H9 (cell line): ENCODE results near the gene CDH7. TPM values are rescaled to one million over a fixed set of nuclear protein-coding genes. Genes with fewer than 3 reads are reported as not detected.

ENCODE experiments used
- DNase-seq: peaks from one replicate; pipeline ENCODE4 v3.0.0-alpha.2; 2017
- H2AFZ ChIP-seq: one replicate; pipeline ENCODE4 v1.6.1; 2013; ENCODE audit warnings: mild to moderate bottlenecking, low read length, control low read depth, moderate library complexity
- H2AK5ac ChIP-seq: 2 replicates; pipeline ENCODE4 v1.6.1; 2013; ENCODE audit warnings: low read length, control low read depth, mixed read lengths; ENCODE audit not compliant: insufficient read length
- H2BK120ac ChIP-seq: one replicate; pipeline ENCODE4 v1.6.1; 2013; ENCODE audit warnings: low read depth, mild to moderate bottlenecking, low read length, control low read depth, inconsistent platforms; ENCODE audit not compliant: poor library complexity, severe bottlenecking
- H2BK12ac ChIP-seq: 2 replicates; pipeline ENCODE4 v1.6.1; 2013; ENCODE audit warnings: low read length, control low read depth, mixed read lengths, low read depth; ENCODE audit not compliant: insufficient read length
- H2BK15ac ChIP-seq: 2 replicates; pipeline ENCODE4 v1.6.1; 2013; ENCODE audit warnings: low read depth, low read length, control low read depth
- H2BK20ac ChIP-seq: one replicate; pipeline ENCODE4 v1.6.1; 2013; ENCODE audit warnings: low read depth, mild to moderate bottlenecking, low read length, control low read depth, inconsistent platforms; ENCODE audit not compliant: poor library complexity, severe bottlenecking
- H2BK5ac ChIP-seq: 2 replicates; pipeline ENCODE4 v1.6.1; 2013; ENCODE audit warnings: low read length, control low read depth, mixed read lengths; ENCODE audit not compliant: insufficient read length
- H3K14ac ChIP-seq: 2 replicates; pipeline ENCODE4 v1.6.1; 2013; ENCODE audit warnings: low read length, control low read depth; ENCODE audit not compliant: insufficient read depth
- H3K18ac ChIP-seq: 2 replicates; pipeline ENCODE4 v1.6.1; 2013; ENCODE audit warnings: low read depth, mild to moderate bottlenecking, mixed read lengths, low read length, control low read depth; ENCODE audit not compliant: insufficient read length
- H3K23ac ChIP-seq: 2 replicates; pipeline ENCODE4 v1.6.1; 2013; ENCODE audit warnings: low read length, control low read depth, mixed read lengths, low read depth; ENCODE audit not compliant: insufficient read length
- H3K23me2 ChIP-seq: 2 replicates; pipeline ENCODE4 v1.6.1; 2013; ENCODE audit warnings: low read depth, mild to moderate bottlenecking, mixed read lengths, low read length, control low read depth; ENCODE audit not compliant: insufficient read length, poor library complexity, severe bottlenecking
- H3K27ac ChIP-seq: 2 replicates; pipeline ENCODE4 v1.5.1; 2013; ENCODE audit warnings: low read length, control low read depth, mixed read lengths, low read depth; ENCODE audit not compliant: insufficient read length
- H3K27me3 ChIP-seq: 2 replicates; pipeline ENCODE4 v1.6.1; 2013; ENCODE audit warnings: low read length, control low read depth, inconsistent platforms; ENCODE audit not compliant: insufficient read depth
- H3K4ac ChIP-seq: 2 replicates; pipeline ENCODE4 v1.6.1; 2013; ENCODE audit warnings: low read depth, mild to moderate bottlenecking, control low read depth, inconsistent platforms, low read length, moderate library complexity
- H3K4me1 ChIP-seq: 2 replicates; pipeline ENCODE4 v1.6.1; 2013; ENCODE audit warnings: low read length, control low read depth, inconsistent platforms; ENCODE audit not compliant: insufficient read depth
- H3K4me2 ChIP-seq: 2 replicates; pipeline ENCODE4 v1.6.1; 2013; ENCODE audit warnings: low read length, control low read depth, mixed read lengths; ENCODE audit not compliant: insufficient read length, insufficient read depth
- H3K56ac ChIP-seq: 2 replicates; pipeline ENCODE4 v1.6.1; 2013; ENCODE audit warnings: low read depth, mild to moderate bottlenecking, mixed read lengths, low read length, control low read depth; ENCODE audit not compliant: insufficient read length
- H3K79me1 ChIP-seq: 2 replicates; pipeline ENCODE4 v1.6.1; 2013; ENCODE audit warnings: low read depth, mild to moderate bottlenecking, moderate library complexity, low read length, control low read depth, inconsistent platforms; ENCODE audit not compliant: insufficient read depth, poor library complexity, severe bottlenecking
- H3K79me2 ChIP-seq: 2 replicates; pipeline ENCODE4 v1.6.1; 2013; ENCODE audit warnings: low read length, control low read depth, inconsistent platforms; ENCODE audit not compliant: insufficient read depth
- H3K9ac ChIP-seq: 2 replicates; pipeline ENCODE4 v1.6.1; 2013; ENCODE audit warnings: low read length, control low read depth, mixed read lengths; ENCODE audit not compliant: insufficient read length; ENCODE audit errors: extremely low read depth
- H3K9me3 ChIP-seq: one replicate; pipeline ENCODE4 v1.6.1; 2013; ENCODE audit warnings: low read depth, low read length, inconsistent platforms; ENCODE audit not compliant: control insufficient read depth
- H3T11ph ChIP-seq: one replicate; pipeline ENCODE4 v1.6.1; 2013; ENCODE audit warnings: mild to moderate bottlenecking, low read length, control low read depth, inconsistent platforms
- H4K20me1 ChIP-seq: one replicate; pipeline ENCODE4 v1.6.1; 2013; ENCODE audit not compliant: control insufficient read depth, insufficient read length, insufficient read depth
- H4K5ac ChIP-seq: 2 replicates; pipeline ENCODE4 v1.6.1; 2013; ENCODE audit warnings: low read depth, mild to moderate bottlenecking, mixed read lengths, low read length, control low read depth; ENCODE audit not compliant: insufficient read length
- H4K8ac ChIP-seq: replicated peaks from 2 replicates; pipeline ENCODE4 v1.6.1; 2013; ENCODE audit warnings: low read length, control low read depth, mixed read lengths, low read depth; ENCODE audit not compliant: insufficient read length
- H4K91ac ChIP-seq: 2 replicates; pipeline ENCODE4 v1.6.1; 2013; ENCODE audit warnings: low read depth, mild to moderate bottlenecking, moderate library complexity, mixed read lengths, low read length, control low read depth; ENCODE audit not compliant: insufficient read length
- H3K27ac Mint-ChIP-seq, 3 experiments: 2 replicates in 2 of 3; 3 replicates in 1 of 3; pipeline ENCODE4 v1.8.0; 2020 to 2021; ENCODE audit warnings: mixed read lengths in 3 of 3, mild to moderate bottlenecking in 1 of 3, moderate library complexity in 1 of 3
- H3K27me3 Mint-ChIP-seq: 2 replicates; pipeline ENCODE4 v1.8.0; 2021; ENCODE audit warnings: low read depth, mild to moderate bottlenecking, moderate library complexity, mixed read lengths
- H3K36me3 Mint-ChIP-seq, 3 experiments: 2 replicates in 2 of 3; 3 replicates in 1 of 3; pipeline ENCODE4 v1.8.0; 2020 to 2021; ENCODE audit warnings: low read depth in 3 of 3, mixed read lengths in 3 of 3; ENCODE audit not compliant: insufficient read depth in 1 of 3
- H3K4me1 Mint-ChIP-seq, 2 experiments: 2 replicates each; pipeline ENCODE4 v1.8.0; 2020; ENCODE audit warnings: mixed read lengths in 2 of 2
- H3K4me3 Mint-ChIP-seq, 2 experiments: 2 replicates in 1 of 2; 3 replicates in 1 of 2; pipeline ENCODE4 v1.8.0; 2020 to 2021; ENCODE audit warnings: mild to moderate bottlenecking in 2 of 2, mixed read lengths in 2 of 2, moderate library complexity in 1 of 2
- H3K9me3 Mint-ChIP-seq, 2 experiments: 2 replicates in 1 of 2; 3 replicates in 1 of 2; pipeline ENCODE4 v1.8.0; 2020; ENCODE audit warnings: mild to moderate bottlenecking in 2 of 2, mixed read lengths in 2 of 2, moderate library complexity in 1 of 2
- CTCF ChIP-seq: fragments of 200-600 bp; sonication (generic); conservative IDR thresholded peaks from 3 replicates; pipeline ENCODE4 v1.8.0; 2021; ENCODE audit warnings: antibody characterized with exemption, mild to moderate bottlenecking
- WGBS: extraction: QIAGEN DNeasy Blood & Tissue Kit; methylation state at CpG from one replicate; pipeline ENCODE4 v1.1.7; 2013; ENCODE audit warnings: missing lambda C conversion rate, low lambda C conversion rate, mixed read lengths; ENCODE audit not compliant: insufficient read length; ENCODE audit errors: extremely low coverage; 5-methylcytosine and 5-hydroxymethylcytosine counted together
- total RNA-seq: library from RNA; stranded (reverse); gene quantifications from 2 replicates; pipeline ENCODE4 v1.2.1, GENCODE V29; 2021

CDH7 gene
- total RNA-seq, 1 experiment from 2014 or later: 0.13 TPM

DNA sequence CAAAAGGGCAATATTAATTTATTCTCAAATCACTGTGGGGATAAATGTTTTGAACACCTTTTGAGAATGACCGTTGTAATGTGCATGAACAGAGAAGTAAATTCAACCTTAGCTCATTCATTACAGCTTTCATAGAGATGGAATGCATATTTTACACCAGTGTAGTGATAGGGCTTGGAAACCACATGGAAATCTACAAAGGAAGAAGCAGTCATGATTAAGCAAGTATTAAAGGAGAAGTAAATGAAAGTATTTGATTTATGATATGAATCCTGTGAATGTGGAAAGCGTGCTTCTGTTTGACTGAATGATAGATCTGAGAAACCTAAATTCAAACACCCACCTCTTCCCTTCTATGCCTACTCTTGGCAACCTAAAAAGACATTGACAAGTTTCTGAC lies 64.7 kb downstream of the CDH7 start:
- no CpG with 5 or more reads among the region's 2 CpGs for WGBS

More for the DNA sequence above, 64.7 kb downstream of the CDH7 start:
- H2AFZ ChIP-seq: no peak overlapping the region
- H2BK12ac ChIP-seq: no peak overlapping the region
- no peak overlapping the region for H3K27ac Mint-ChIP-seq
- no peak overlapping the region for H2BK120ac ChIP-seq
- no peak overlapping the region for H3K9ac ChIP-seq
- no peaks in the 10 kb centered on the region for H3K36me3 Mint-ChIP-seq
- H3K4me2 ChIP-seq: no peak overlapping the region
- no peaks in the 10 kb centered on the region for H3K79me2 ChIP-seq
- no peak overlapping the region for H2BK15ac ChIP-seq
- no peaks in the 10 kb centered on the region for H3K79me1 ChIP-seq
- H3K14ac ChIP-seq: no peak overlapping the region
- no peak overlapping the region for H3T11ph ChIP-seq
- H3K4me1 ChIP-seq: no peaks in the 10 kb centered on the region
- no peak overlapping the region for H3K18ac ChIP-seq
- no peaks in the 10 kb centered on the region for H3K27me3 ChIP-seq
- no peak overlapping the region for H4K8ac ChIP-seq
- H2BK20ac ChIP-seq: no peak overlapping the region
- H3K27me3 Mint-ChIP-seq: peaks cover 2% of the 10 kb centered on the region; the same call in 1 of the 2 replicates
- no peak overlapping the region for H3K23ac ChIP-seq
- H4K91ac ChIP-seq: no peak overlapping the region
- H3K9me3 ChIP-seq: no peaks in the 10 kb centered on the region
- DNase-seq: no peak
- H4K20me1 ChIP-seq: no peaks in the 10 kb centered on the region
- no peaks in the 10 kb centered on the region for H3K4me1 Mint-ChIP-seq
- no peaks in the 10 kb centered on the region for H3K9me3 Mint-ChIP-seq
- no peak overlapping the region for H3K56ac ChIP-seq
- H4K5ac ChIP-seq: no peak overlapping the region
- no peak overlapping the region for H3K4me3 Mint-ChIP-seq
- H3K4ac ChIP-seq: no peak overlapping the region
- TF ChIP-seq CTCF: no peak
- H2BK5ac ChIP-seq: no peak overlapping the region
- no peak overlapping the region for H2AK5ac ChIP-seq
- H3K23me2 ChIP-seq: no peaks in the 10 kb centered on the region
- H3K27ac ChIP-seq: no peak overlapping the region
